Measurements from ENCODE around the gene LCE3E. TPM values are rescaled to one million over a fixed set of nuclear protein-coding genes. Genes with fewer than 3 reads are reported as not detected.

The LCE3E gene
- total RNA-seq, 1 donor from 2014 or later = not detected

Small RNA genes lying within 50 kb of the gene (small RNA-seq; reads per million reads assigned to genes)
- not detected for gene LCE3B

Other genes with a start within 250 kb of the LCE3E start
- not detected for gene FLG, start 241.5 kb downstream of the LCE3E start, total RNA-seq
- gene FLG2, start 206.8 kb downstream of the LCE3E start, total RNA-seq = not detected
- not detected for gene CRNN, start 152.5 kb downstream of the LCE3E start, total RNA-seq
- not detected for gene LCE5A, start 56.0 kb downstream of the LCE3E start, total RNA-seq
- not detected for gene CRCT1, start 52.3 kb downstream of the LCE3E start, total RNA-seq
- not detected for gene LCE3D, start 13.7 kb upstream of the LCE3E start, total RNA-seq
- not detected for gene LCE3C, start 33.5 kb upstream of the LCE3E start, total RNA-seq
- not detected for gene LCE3B, start 47.0 kb upstream of the LCE3E start, total RNA-seq
- gene LCE3A, start 56.3 kb upstream of the LCE3E start, total RNA-seq = not detected
- not detected for gene LCE2D, start 96.6 kb upstream of the LCE3E start, total RNA-seq
- not detected for gene LCE2C, start 108.5 kb upstream of the LCE3E start, total RNA-seq
- gene LCE2B, start 119.3 kb upstream of the LCE3E start, total RNA-seq = not detected
- not detected for gene LCE2A, start 131.6 kb upstream of the LCE3E start, total RNA-seq
- not detected for gene LCE4A, start 141.4 kb upstream of the LCE3E start, total RNA-seq
- not detected for gene KPRP, start 191.2 kb upstream of the LCE3E start, total RNA-seq
- gene LCE1F, start 208.4 kb upstream of the LCE3E start, total RNA-seq = not detected
- not detected for gene LCE1E, start 219.5 kb upstream of the LCE3E start, total RNA-seq
- not detected for gene LCE1D, start 229.9 kb upstream of the LCE3E start, total RNA-seq
- gene LCE1C, start 239.9 kb upstream of the LCE3E start, total RNA-seq = not detected
- not detected for gene LCE1B, start 245.2 kb upstream of the LCE3E start, total RNA-seq

All from occipital lobe (tissue), 2 donors.